ENCODE data around the gene EIF4EBP3. TPM values are rescaled to one million over a fixed set of nuclear protein-coding genes. Genes with fewer than 3 reads are reported as not detected.

EIF4EBP3 gene
- total and polyA plus RNA-seq, 9 of the 15 experiments (the other 6 are each of a cell fraction or from before 2014, with no cell fraction given): 1.3 to 7.5 (median 3.8) TPM

DNA sequence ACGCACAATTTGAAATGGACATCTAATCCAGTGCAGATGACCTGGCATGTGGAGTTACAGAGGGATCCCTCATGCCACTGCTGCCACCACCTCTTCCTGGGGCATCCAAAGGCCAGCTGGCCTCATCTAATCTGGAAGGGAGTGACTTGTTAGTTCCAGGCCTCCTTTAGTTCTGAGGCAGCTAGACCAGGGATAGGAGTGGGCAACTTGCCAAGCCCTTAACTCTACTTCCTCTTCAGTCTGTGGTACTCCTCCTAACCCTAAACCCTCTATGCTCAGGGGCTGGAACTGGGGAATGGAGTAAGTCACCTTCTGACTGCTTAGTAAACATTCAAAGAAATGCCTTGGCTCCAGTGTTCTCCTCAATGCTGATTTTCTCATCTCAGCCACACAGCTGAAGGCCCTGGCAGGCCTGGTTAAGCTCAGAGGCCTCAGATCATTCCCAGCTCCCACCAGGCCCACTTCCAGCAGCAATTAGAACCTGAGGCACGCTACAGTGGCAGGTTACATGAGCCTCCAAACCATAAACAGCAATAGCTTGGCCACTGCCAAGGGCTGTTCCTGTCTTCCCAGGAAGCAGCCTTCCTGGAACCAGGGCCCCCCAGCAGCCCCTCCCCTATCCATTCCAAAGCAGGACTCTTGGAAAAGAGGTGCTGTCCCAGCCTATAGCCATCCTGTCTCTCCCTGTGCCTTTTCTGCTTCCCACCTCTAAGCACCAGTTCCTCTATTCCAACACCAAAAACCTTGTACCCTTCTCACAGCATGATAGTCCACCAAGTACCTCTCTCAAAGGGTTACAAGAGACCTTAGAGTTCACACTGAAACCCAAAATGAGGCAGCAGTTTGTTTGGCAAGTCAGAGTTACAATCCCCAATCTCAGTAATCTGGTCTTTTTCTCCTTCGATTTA, 2.0 kb downstream of the EIF4EBP3 start:
- peaks cover 5% of the 10 kb centered on the region for H3K9me1 ChIP-seq (ENCODE audit: control insufficient read depth, insufficient read depth, low read length)
- H3K79me2 ChIP-seq (ENCODE audit: control insufficient read depth, insufficient read depth, low read length): peaks cover 22% of the 10 kb centered on the region
- ChIA-PET POLR2A (interaction anchor here (0.6 to 5.3 kb wide), 14 partner anchors 8 to 1114 kb away, joined by 3 to 56 read pairs (median 4); partner anchors contain the start of genes APBB3, IK, NDUFA2 and SLC35A4), CTCF (ENCODE audit: low intra/inter-chr PET ratio) (no interaction called here)
- peak overlapping the region; percentile 61 for H3K27ac ChIP-seq (ENCODE audit: extremely low read depth, low read depth, low read length)
- FAIRE-seq (peak; percentile 87), ATAC-seq (peak; percentile 54), DNase-seq (ENCODE audit: extremely low read depth in 1 of 4, low spot score in 3 of 4) (peak; percentile 32 to 82 (median 54))
- no TSS peak for BruUV-seq (replicated peaks)
- H2AFZ ChIP-seq (ENCODE audit: low read depth, low read length): no peak overlapping the region
- no peak overlapping the region for H3K4me3 ChIP-seq
- peaks cover 69% of the 10 kb centered on the region for H3K36me3 ChIP-seq (ENCODE audit: control insufficient read depth, insufficient read depth, low read length)
- in situ Hi-C loops (cut with MboI) (no loop called here), intact Hi-C loops (cut with micrococcal nuclease) (loop anchor here (5.0 to 10.0 kb wide), 3 partner anchors 177 to 375 kb away; partner anchors contain the start of gene CYSTM1)
- H4K20me1 ChIP-seq (replicated peaks; ENCODE audit: control insufficient read depth, insufficient read depth, low read length): peaks cover 17% of the 10 kb centered on the region; the same call in 1 of the 2 replicates
- H3K4me2 ChIP-seq (ENCODE audit: insufficient read depth, low read length): no peak overlapping the region
- H3K9ac ChIP-seq (ENCODE audit: insufficient read depth in 1 of 2, low read depth in 2 of 2, low read length in 2 of 2): peak overlapping the region; percentile 21 to 83; a peak in 2 of 4 replicates
- H3K9me3 ChIP-seq (replicated peaks; ENCODE audit: control insufficient read depth, insufficient read depth, low read depth, low read length): no peaks in the 10 kb centered on the region
- WGBS (ENCODE audit: insufficient coverage, low coverage, missing lambda C conversion rate): 48% methylated on average over 3 of the region's 3 CpGs
- H3K4me1 ChIP-seq (replicated peaks in 1 of 2; ENCODE audit: control insufficient read depth in 2 of 2, insufficient read depth in 2 of 2, low read length in 2 of 2): peaks cover 35 to 44% of the 10 kb centered on the region in 2 experiments
- H3K27me3 ChIP-seq (ENCODE audit: control insufficient read depth in 2 of 2, insufficient read depth in 2 of 2, low read length in 2 of 2): no peaks in the 10 kb centered on the region; a peak in 1 of 5 replicates
- no peak; the same call in 1 of the 2 replicates for TF ChIP-seq NFIX (CRISPR knock-in tag; IDR thresholded peaks at IDR 0.05; ENCODE audit: low read depth)
- TF ChIP-seq SIRT6 (IDR thresholded peaks at IDR 0.05; ENCODE audit: low read depth, low read length): peak; percentile 28
- no peak for TF ChIP-seq SNIP1 (IDR thresholded peaks at IDR 0.05; ENCODE audit: low read depth)
- no peak for TF ChIP-seq EHMT2 (IDR thresholded peaks at IDR 0.05)
- TF ChIP-seq ZNF232 (CRISPR knock-in tag; IDR thresholded peaks at IDR 0.05): no peak
- TF ChIP-seq, protein P1, sequence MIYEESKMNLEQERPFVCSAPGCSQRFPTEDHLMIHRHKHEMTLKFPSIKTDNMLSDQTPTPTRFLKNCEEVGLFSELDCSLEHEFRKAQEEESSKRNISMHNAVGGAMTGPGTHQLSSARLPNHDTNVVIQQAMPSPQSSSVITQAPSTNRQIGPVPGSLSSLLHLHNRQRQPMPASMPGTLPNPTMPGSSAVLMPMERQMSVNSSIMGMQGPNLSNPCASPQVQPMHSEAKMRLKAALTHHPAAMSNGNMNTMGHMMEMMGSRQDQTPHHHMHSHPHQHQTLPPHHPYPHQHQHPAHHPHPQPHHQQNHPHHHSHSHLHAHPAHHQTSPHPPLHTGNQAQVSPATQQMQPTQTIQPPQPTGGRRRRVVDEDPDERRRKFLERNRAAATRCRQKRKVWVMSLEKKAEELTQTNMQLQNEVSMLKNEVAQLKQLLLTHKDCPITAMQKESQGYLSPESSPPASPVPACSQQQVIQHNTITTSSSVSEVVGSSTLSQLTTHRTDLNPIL (CRISPR knock-in tag; IDR thresholded peaks at IDR 0.05): no peak
- TF ChIP-seq SPI1 (IDR thresholded peaks at IDR 0.05; ENCODE audit: borderline replicate concordance, low read depth, low read length): peak; percentile 60; the same call in 1 of the 2 replicates
- TF ChIP-seq, protein P2, sequence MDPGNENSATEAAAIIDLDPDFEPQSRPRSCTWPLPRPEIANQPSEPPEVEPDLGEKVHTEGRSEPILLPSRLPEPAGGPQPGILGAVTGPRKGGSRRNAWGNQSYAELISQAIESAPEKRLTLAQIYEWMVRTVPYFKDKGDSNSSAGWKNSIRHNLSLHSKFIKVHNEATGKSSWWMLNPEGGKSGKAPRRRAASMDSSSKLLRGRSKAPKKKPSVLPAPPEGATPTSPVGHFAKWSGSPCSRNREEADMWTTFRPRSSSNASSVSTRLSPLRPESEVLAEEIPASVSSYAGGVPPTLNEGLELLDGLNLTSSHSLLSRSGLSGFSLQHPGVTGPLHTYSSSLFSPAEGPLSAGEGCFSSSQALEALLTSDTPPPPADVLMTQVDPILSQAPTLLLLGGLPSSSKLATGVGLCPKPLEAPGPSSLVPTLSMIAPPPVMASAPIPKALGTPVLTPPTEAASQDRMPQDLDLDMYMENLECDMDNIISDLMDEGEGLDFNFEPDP (CRISPR knock-in tag; IDR thresholded peaks at IDR 0.05): no peak
- TF ChIP-seq RBM39 (optimal IDR thresholded peaks at IDR 0.05; ENCODE audit: low read depth, low read length): no peak
- no peak for TF ChIP-seq CSDE1 (IDR thresholded peaks at IDR 0.05)
- TF ChIP-seq, protein P3, sequence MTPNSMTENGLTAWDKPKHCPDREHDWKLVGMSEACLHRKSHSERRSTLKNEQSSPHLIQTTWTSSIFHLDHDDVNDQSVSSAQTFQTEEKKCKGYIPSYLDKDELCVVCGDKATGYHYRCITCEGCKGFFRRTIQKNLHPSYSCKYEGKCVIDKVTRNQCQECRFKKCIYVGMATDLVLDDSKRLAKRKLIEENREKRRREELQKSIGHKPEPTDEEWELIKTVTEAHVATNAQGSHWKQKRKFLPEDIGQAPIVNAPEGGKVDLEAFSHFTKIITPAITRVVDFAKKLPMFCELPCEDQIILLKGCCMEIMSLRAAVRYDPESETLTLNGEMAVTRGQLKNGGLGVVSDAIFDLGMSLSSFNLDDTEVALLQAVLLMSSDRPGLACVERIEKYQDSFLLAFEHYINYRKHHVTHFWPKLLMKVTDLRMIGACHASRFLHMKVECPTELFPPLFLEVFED (CRISPR knock-in tag; conservative IDR thresholded peaks at IDR 0.05): peak; percentile 73; the same call in 1 of the 2 replicates
- no peak for TF ChIP-seq ZNF12 (CRISPR knock-in tag; IDR thresholded peaks at IDR 0.05)
- TF ChIP-seq CBX2 (IDR thresholded peaks at IDR 0.05; ENCODE audit: insufficient read depth, low read length, poor library complexity, severe bottlenecking): no peak
- TF ChIP-seq ZNF311 (CRISPR knock-in tag; IDR thresholded peaks at IDR 0.05): no peak
- no peak for TF ChIP-seq DDX20 (tag; IDR thresholded peaks at IDR 0.05; ENCODE audit: low read depth)
- no peak for TF ChIP-seq RBBP5 (IDR thresholded peaks at IDR 0.05; ENCODE audit: borderline replicate concordance, insufficient read depth, low read length, poor library complexity, severe bottlenecking)
- TF ChIP-seq PURB (CRISPR knock-in tag; IDR thresholded peaks at IDR 0.05; ENCODE audit: low read depth): no peak
- 0 out of 4 replicates have a peak, but pooled peaks of 1 of the 2 experiments have one; percentile 7 for TF ChIP-seq KDM1A (IDR thresholded peaks at IDR 0.05)
